HEK293 (cell line): ENCODE measurements around the gene SLC22A17.
A peak's percentile ranks its signal among the peaks of the same experiment; 100 is the strongest.

Source experiments
- EGR2 ChIP-seq: fragments of 450-650 bp; formaldehyde crosslinking; IDR thresholded peaks from 2 replicates; pipeline ENCODE4 v1.5.1; 2016; ENCODE audit warnings: low read depth, missing biosample characterization, missing genetic modification characterization
- GLIS1 ChIP-seq: fragments of 450-650 bp; formaldehyde crosslinking; IDR thresholded peaks from 2 replicates; pipeline ENCODE4 v1.5.1; 2016; ENCODE audit warnings: missing biosample characterization, missing genetic modification characterization
- GLIS2 ChIP-seq: fragments of 450-650 bp; formaldehyde crosslinking; IDR thresholded peaks from 2 replicates; pipeline ENCODE4 v1.5.1; 2016; ENCODE audit warnings: missing biosample characterization, missing genetic modification characterization
- IKZF3 ChIP-seq: fragments of 450-650 bp; IDR thresholded peaks from 2 replicates; pipeline ENCODE4 v1.5.0; 2018; ENCODE audit warnings: missing biosample characterization, mild to moderate bottlenecking, missing genetic modification characterization, moderate library complexity
- SCRT1 ChIP-seq: fragments of 450-650 bp; formaldehyde crosslinking; IDR thresholded peaks from 2 replicates; pipeline ENCODE4 v1.5.1; 2016; ENCODE audit warnings: missing biosample characterization, missing genetic modification characterization, borderline replicate concordance
- ZBTB17 ChIP-seq: fragments of 450-650 bp; formaldehyde crosslinking; IDR thresholded peaks from 2 replicates; pipeline ENCODE4 v1.5.1; 2016; ENCODE audit warnings: missing biosample characterization, missing genetic modification characterization
- ZBTB7A ChIP-seq: fragments of 450-650 bp; formaldehyde crosslinking; IDR thresholded peaks from 2 replicates; pipeline ENCODE4 v1.5.1; 2016; ENCODE audit warnings: low read depth, missing biosample characterization, missing genetic modification characterization
- ZEB2 ChIP-seq: fragments of 450-650 bp; formaldehyde crosslinking; IDR thresholded peaks from 2 replicates; pipeline ENCODE4 v1.5.1; 2016; ENCODE audit warnings: missing biosample characterization, missing genetic modification characterization
- ZFHX2 ChIP-seq: fragments of 450-650 bp; formaldehyde crosslinking; conservative IDR thresholded peaks from 2 replicates; pipeline ENCODE4 v1.5.1; 2016; ENCODE audit warnings: missing biosample characterization, missing genetic modification characterization
- ZNF114 ChIP-seq: fragments of 450-650 bp; formaldehyde crosslinking; IDR thresholded peaks from 2 replicates; pipeline ENCODE4 v1.5.0; 2017; ENCODE audit warnings: missing biosample characterization, missing genetic modification characterization
- ZNF335 ChIP-seq: fragments of 450-650 bp; formaldehyde crosslinking; conservative IDR thresholded peaks from 2 replicates; pipeline ENCODE4 v1.5.1; 2016; ENCODE audit warnings: missing biosample characterization, missing genetic modification characterization
- ZNF341 ChIP-seq: fragments of 450-650 bp; formaldehyde crosslinking; IDR thresholded peaks from 2 replicates; pipeline ENCODE4; 2016; ENCODE audit warnings: low read depth, missing biosample characterization, missing genetic modification characterization
- ZNF423 ChIP-seq: fragments of 450-650 bp; formaldehyde crosslinking; IDR thresholded peaks from 2 replicates; pipeline ENCODE4 v1.5.1; 2016; ENCODE audit warnings: missing biosample characterization, missing genetic modification characterization
- ZNF664 ChIP-seq: fragments of 450-650 bp; formaldehyde crosslinking; IDR thresholded peaks from 2 replicates; pipeline ENCODE4 v1.5.1; 2016; ENCODE audit warnings: missing biosample characterization, missing genetic modification characterization
- ZNF777 ChIP-seq: fragments of 450-650 bp; formaldehyde crosslinking; IDR thresholded peaks from 2 replicates; pipeline ENCODE4 v1.5.1; 2017; ENCODE audit warnings: missing biosample characterization, missing genetic modification characterization, borderline replicate concordance
- ZXDB ChIP-seq: fragments of 450-650 bp; formaldehyde crosslinking; IDR thresholded peaks from 2 replicates; pipeline ENCODE4 v1.5.1; 2016; ENCODE audit warnings: missing biosample characterization, missing genetic modification characterization
- TF ChIP-seq, protein P1 (sequence below): fragments of 450-650 bp; formaldehyde crosslinking; IDR thresholded peaks from 2 replicates; pipeline ENCODE4 v1.5.1; 2016; ENCODE audit warnings: missing biosample characterization, missing genetic modification characterization
- TF ChIP-seq, protein P2 (sequence below): fragments of 450-650 bp; formaldehyde crosslinking; IDR thresholded peaks from 2 replicates; pipeline ENCODE4 v1.5.1; 2016; ENCODE audit warnings: missing biosample characterization, missing genetic modification characterization
- TF ChIP-seq, protein P3 (sequence below): fragments of 450-650 bp; formaldehyde crosslinking; IDR thresholded peaks from 2 replicates; pipeline ENCODE4 v1.5.1; 2017; ENCODE audit warnings: missing biosample characterization, missing genetic modification characterization
- TF ChIP-seq, protein P4 (sequence below): fragments of 450-650 bp; formaldehyde crosslinking; IDR thresholded peaks from 2 replicates; pipeline ENCODE4 v1.5.1; 2017; ENCODE audit warnings: missing biosample characterization, missing genetic modification characterization
- TF ChIP-seq, protein P5 (sequence below): fragments of 450-650 bp; IDR thresholded peaks from 2 replicates; pipeline ENCODE4 v1.5.1; 2018; ENCODE audit warnings: missing biosample characterization, missing genetic modification characterization
- TF ChIP-seq, protein P6 (sequence below): fragments of 450-650 bp; formaldehyde crosslinking; IDR thresholded peaks from 2 replicates; pipeline ENCODE4 v1.5.1; 2016; ENCODE audit warnings: missing biosample characterization, missing genetic modification characterization

SLC22A17 gene

DNA sequence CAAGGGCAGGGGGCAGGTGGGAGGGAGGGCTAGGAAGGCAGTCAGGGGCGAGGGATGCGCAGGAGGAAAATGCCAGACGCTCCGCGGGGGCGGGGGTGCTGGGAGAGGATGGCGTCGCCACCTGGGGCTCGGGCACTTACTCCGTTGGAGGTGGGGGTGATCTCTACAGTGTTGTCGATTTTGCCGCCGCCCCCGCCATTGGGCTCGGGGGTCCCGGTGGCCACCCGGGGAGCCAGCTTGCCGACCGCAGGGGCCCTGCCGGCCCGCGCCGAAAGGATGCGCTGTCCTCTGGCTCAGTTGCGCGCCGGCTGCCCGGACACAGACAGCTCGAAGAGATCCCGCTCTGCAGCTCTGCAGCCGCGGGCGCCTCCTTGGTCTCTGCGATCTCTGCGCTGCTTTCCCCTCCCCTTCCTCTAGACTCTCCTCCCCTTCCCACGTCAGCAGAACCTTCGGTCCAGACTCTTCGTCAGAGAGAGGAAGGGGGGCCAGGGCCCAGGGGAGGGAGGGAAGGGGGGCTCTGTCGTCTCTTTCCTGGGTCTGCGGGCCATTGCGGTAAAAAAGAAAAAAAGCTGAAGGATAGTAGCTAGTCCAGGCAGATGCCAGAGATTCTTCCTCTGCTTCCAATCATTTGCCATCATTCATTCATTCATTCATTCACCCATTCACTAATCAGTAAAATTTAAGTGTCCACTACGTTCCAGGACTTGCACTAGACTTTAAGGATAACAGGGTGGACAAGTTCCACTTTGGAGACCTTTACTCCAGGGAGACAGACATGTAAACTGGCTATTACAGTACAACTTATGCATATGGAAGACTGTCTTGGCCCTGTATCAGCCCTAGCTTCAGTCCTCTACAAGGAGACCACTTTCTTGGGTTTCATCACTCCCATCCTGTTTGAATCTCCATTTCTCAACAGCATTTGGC, at the start of gene SLC22A17 (continued):
- TF ChIP-seq ZNF341 (0 out of 2 replicates have a peak, but pooled peaks have one; percentile 8), ZNF664 (no peak), ZEB2 (tag by site-specific recombination) (peak; percentile 72), IKZF3 (tag by site-specific recombination) (no peak), ZXDB (peak; percentile 42; the same call in 1 of the 2 replicates), ZBTB7A (tag by site-specific recombination) (0 out of 2 replicates have a peak, but pooled peaks have one; percentile 43), SCRT1 (tag by site-specific recombination) (no peak), ZNF777 (tag by site-specific recombination) (peak; percentile 38; the same call in 1 of the 2 replicates), GLIS2 (peak; percentile 78), ZBTB17 (tag by site-specific recombination) (peak; percentile 97), ZNF423 (tag by site-specific recombination) (0 out of 2 replicates have a peak, but pooled peaks have one; percentile 20), GLIS1 (tag by site-specific recombination) (peak; percentile 76), ZFHX2 (tag by site-specific recombination) (peak; percentile 85), ZNF114 (tag by site-specific recombination) (no peak), EGR2 (peak; percentile 75), ZNF335 (tag by site-specific recombination) (peak; percentile 55)
- TF ChIP-seq, protein P1, sequence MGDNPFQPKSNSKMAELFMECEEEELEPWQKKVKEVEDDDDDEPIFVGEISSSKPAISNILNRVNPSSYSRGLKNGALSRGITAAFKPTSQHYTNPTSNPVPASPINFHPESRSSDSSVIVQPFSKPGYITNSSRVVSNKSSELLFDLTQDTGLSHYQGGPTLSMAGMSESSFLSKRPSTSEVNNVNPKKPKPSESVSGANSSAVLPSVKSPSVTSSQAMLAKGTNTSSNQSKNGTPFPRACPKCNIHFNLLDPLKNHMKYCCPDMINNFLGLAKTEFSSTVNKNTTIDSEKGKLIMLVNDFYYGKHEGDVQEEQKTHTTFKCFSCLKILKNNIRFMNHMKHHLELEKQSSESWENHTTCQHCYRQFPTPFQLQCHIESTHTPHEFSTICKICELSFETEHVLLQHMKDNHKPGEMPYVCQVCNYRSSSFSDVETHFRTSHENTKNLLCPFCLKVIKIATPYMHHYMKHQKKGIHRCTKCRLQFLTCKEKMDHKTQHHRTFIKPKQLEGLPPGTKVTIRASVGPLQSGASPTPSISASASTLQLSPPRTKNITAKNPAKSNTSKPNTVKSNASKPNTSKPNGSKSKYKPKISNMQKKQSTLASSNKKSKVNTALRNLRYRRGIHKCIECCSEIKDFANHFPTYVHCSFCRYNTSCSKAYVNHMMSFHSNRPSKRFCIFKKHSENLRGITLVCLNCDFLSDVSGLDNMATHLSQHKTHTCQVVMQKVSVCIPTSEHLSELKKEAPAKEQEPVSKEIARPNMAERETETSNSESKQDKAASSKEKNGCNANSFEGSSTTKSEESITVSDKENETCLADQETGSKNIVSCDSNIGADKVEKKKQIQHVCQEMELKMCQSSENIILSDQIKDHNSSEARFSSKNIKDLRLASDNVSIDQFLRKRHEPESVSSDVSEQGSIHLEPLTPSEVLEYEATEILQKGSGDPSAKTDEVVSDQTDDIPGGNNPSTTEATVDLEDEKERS (tag by site-specific recombination): no peak
- TF ChIP-seq, protein P2, sequence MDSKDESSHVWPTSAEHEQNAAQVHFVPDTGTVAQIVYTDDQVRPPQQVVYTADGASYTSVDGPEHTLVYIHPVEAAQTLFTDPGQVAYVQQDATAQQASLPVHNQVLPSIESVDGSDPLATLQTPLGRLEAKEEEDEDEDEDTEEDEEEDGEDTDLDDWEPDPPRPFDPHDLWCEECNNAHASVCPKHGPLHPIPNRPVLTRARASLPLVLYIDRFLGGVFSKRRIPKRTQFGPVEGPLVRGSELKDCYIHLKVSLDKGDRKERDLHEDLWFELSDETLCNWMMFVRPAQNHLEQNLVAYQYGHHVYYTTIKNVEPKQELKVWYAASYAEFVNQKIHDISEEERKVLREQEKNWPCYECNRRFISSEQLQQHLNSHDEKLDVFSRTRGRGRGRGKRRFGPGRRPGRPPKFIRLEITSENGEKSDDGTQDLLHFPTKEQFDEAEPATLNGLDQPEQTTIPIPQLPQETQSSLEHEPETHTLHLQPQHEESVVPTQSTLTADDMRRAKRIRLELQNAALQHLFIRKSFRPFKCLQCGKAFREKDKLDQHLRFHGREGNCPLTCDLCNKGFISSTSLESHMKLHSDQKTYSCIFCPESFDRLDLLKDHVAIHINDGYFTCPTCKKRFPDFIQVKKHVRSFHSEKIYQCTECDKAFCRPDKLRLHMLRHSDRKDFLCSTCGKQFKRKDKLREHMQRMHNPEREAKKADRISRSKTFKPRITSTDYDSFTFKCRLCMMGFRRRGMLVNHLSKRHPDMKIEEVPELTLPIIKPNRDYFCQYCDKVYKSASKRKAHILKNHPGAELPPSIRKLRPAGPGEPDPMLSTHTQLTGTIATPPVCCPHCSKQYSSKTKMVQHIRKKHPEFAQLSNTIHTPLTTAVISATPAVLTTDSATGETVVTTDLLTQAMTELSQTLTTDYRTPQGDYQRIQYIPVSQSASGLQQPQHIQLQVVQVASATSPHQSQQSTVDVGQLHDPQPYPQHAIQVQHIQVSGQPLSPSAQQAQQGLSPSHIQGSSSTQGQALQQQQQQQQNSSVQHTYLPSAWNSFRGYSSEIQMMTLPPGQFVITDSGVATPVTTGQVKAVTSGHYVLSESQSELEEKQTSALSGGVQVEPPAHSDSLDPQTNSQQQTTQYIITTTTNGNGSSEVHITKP (tag by site-specific recombination): peak; percentile 94
- TF ChIP-seq, protein P3, sequence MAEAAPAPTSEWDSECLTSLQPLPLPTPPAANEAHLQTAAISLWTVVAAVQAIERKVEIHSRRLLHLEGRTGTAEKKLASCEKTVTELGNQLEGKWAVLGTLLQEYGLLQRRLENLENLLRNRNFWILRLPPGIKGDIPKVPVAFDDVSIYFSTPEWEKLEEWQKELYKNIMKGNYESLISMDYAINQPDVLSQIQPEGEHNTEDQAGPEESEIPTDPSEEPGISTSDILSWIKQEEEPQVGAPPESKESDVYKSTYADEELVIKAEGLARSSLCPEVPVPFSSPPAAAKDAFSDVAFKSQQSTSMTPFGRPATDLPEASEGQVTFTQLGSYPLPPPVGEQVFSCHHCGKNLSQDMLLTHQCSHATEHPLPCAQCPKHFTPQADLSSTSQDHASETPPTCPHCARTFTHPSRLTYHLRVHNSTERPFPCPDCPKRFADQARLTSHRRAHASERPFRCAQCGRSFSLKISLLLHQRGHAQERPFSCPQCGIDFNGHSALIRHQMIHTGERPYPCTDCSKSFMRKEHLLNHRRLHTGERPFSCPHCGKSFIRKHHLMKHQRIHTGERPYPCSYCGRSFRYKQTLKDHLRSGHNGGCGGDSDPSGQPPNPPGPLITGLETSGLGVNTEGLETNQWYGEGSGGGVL: peak; percentile 40; the same call in 1 of the 2 replicates
- TF ChIP-seq, protein P4, sequence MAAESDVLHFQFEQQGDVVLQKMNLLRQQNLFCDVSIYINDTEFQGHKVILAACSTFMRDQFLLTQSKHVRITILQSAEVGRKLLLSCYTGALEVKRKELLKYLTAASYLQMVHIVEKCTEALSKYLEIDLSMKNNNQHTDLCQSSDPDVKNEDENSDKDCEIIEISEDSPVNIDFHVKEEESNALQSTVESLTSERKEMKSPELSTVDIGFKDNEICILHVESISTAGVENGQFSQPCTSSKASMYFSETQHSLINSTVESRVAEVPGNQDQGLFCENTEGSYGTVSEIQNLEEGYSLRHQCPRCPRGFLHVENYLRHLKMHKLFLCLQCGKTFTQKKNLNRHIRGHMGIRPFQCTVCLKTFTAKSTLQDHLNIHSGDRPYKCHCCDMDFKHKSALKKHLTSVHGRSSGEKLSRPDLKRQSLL: no peak
- TF ChIP-seq, protein P5, sequence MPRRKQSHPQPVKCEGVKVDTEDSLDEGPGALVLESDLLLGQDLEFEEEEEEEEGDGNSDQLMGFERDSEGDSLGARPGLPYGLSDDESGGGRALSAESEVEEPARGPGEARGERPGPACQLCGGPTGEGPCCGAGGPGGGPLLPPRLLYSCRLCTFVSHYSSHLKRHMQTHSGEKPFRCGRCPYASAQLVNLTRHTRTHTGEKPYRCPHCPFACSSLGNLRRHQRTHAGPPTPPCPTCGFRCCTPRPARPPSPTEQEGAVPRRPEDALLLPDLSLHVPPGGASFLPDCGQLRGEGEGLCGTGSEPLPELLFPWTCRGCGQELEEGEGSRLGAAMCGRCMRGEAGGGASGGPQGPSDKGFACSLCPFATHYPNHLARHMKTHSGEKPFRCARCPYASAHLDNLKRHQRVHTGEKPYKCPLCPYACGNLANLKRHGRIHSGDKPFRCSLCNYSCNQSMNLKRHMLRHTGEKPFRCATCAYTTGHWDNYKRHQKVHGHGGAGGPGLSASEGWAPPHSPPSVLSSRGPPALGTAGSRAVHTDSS (tag by site-specific recombination): peak; percentile 74
- TF ChIP-seq, protein P6, sequence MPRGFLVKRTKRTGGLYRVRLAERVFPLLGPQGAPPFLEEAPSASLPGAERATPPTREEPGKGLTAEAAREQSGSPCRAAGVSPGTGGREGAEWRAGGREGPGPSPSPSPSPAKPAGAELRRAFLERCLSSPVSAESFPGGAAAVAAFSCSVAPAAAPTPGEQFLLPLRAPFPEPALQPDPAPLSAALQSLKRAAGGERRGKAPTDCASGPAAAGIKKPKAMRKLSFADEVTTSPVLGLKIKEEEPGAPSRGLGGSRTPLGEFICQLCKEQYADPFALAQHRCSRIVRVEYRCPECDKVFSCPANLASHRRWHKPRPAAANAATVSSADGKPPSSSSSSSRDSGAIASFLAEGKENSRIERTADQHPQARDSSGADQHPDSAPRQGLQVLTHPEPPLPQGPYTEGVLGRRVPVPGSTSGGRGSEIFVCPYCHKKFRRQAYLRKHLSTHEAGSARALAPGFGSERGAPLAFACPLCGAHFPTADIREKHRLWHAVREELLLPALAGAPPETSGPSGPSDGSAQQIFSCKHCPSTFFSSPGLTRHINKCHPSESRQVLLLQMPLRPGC (tag by site-specific recombination): peak; percentile 20; the same call in 1 of the 2 replicates
